ENCODE data around the gene CAMTA1. TPM values are rescaled to one million over a fixed set of nuclear protein-coding genes. Genes with fewer than 3 reads are reported as not detected.

The CAMTA1 gene
- total RNA-seq, 1 donor from 2014 or later, result 47.9 TPM

DNA sequence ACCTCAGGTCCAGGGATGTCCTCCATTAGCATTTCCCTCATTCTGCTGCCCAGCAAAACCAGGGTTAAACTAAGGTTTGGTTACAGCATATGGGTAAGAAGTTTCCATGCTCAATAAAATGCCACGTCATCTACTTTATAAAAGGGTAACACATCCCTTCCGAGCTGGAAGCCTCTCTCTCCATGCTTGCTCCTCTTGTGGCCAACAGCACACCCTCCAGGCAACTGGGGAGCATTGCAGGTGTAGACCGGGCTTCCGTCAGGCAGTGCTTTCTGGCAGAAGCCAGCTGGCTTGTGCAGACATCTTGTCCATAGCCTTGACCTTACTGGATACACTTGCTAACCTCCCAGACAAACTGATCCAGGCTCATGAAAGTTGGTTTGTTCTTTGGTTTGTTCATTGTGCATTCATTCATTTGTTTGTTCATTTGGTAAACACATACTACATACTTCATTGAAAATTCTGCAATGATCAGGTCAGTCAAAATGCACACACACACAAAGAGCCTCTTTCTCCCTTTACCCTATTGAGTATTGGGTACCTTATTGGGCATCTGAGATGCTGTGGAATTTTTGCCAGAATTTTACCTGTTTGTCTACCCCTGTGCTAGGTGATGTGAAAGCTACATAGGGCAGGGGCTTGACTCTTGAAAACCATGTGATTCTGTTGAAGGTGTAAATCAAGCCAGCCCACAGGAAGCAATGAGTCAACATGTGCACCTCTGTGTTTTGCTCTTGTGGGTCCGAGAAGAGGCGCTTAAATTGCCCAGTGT lies 422.8 kb downstream of the CAMTA1 start:
- intact Hi-C loops (cut with DNase I), result no loop called here

DNA sequence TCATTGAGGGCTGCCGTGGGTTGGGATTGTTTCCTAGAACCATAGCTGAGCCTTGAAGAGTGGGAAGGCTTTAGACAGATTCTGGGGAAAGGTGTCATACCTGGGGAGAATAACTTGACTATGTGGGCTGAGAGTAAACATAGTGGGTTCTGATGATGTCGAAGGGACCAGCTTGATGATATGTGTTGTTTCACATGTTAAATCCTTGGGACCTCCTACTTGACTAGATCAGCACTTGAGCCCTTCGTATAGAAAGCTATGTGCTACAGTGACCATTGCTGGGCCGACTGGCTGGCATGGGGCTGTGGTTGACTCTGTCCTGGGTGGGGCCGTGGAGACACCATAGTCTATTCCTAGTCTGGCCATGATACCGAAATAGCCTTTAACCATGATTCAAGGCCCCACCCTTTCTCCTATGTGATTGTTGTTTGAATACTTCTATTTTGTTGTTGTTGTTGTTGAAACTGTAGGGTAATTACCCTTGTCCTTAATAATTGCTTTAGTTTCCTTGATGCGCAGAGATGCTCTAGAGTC lies 423.5 kb downstream of the CAMTA1 start:
- Histone ChIP-seq H3K4me3 (no peak overlapping the region), H3K9me3 (no peaks in the 10 kb centered on the region), H3K36me3 (no peaks in the 10 kb centered on the region), H3K27ac (no peak overlapping the region), H3K4me1 (no peaks in the 10 kb centered on the region), H3K27me3 (ENCODE audit: low read depth) (peaks cover 15% of the 10 kb centered on the region)
- TF ChIP-seq, protein P1, sequence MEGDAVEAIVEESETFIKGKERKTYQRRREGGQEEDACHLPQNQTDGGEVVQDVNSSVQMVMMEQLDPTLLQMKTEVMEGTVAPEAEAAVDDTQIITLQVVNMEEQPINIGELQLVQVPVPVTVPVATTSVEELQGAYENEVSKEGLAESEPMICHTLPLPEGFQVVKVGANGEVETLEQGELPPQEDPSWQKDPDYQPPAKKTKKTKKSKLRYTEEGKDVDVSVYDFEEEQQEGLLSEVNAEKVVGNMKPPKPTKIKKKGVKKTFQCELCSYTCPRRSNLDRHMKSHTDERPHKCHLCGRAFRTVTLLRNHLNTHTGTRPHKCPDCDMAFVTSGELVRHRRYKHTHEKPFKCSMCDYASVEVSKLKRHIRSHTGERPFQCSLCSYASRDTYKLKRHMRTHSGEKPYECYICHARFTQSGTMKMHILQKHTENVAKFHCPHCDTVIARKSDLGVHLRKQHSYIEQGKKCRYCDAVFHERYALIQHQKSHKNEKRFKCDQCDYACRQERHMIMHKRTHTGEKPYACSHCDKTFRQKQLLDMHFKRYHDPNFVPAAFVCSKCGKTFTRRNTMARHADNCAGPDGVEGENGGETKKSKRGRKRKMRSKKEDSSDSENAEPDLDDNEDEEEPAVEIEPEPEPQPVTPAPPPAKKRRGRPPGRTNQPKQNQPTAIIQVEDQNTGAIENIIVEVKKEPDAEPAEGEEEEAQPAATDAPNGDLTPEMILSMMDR (IDR thresholded peaks at IDR 0.05), result no peak
- intact Hi-C loops (cut with DNase I), result no loop called here
- no peak for DNase-seq
- no peak for ATAC-seq

More for the DNA sequence above, 422.8 kb downstream of the CAMTA1 start:
- ATAC-seq (peak; percentile 60 to 76), DNase-seq (no peak)
- Histone ChIP-seq H3K9me3 (no peaks in the 10 kb centered on the region), H3K4me1 (no peaks in the 10 kb centered on the region), H3K27me3 (ENCODE audit: low read depth) (peaks cover 15% of the 10 kb centered on the region), H3K4me3 (no peak overlapping the region), H3K27ac (no peak overlapping the region), H3K36me3 (no peaks in the 10 kb centered on the region)
- TF ChIP-seq, protein P1 (IDR thresholded peaks at IDR 0.05), result peak; percentile 57

DNA sequence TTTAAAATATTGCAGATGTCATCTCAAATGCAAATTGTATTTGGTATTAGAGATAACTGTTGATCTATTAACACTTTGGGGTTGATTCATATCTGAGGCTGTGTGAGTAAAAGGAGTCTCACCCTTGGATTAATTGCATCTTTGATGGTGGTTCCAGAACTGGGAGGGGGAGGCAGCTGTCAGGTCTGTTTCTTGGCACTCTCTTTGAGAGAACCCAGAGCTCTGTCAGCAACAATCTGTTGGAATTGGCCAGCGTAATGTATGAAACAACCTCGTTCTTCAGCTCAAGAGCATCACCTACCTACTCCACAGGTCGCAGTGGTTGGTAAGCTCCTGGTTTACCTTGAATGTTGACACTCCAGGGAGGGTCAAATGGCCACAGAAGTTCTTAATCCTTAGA lies 424.1 kb downstream of the CAMTA1 start:
- Histone ChIP-seq H3K36me3 (no peaks in the 10 kb centered on the region), H3K27ac (no peak overlapping the region), H3K27me3 (ENCODE audit: low read depth) (peaks cover 15% of the 10 kb centered on the region), H3K4me1 (no peaks in the 10 kb centered on the region), H3K4me3 (no peak overlapping the region), H3K9me3 (no peaks in the 10 kb centered on the region)
- ATAC-seq, result no peak
- intact Hi-C loops (cut with DNase I), result no loop called here
- DNase-seq, result no peak
- TF ChIP-seq, protein P1 (IDR thresholded peaks at IDR 0.05), result no peak

DNA sequence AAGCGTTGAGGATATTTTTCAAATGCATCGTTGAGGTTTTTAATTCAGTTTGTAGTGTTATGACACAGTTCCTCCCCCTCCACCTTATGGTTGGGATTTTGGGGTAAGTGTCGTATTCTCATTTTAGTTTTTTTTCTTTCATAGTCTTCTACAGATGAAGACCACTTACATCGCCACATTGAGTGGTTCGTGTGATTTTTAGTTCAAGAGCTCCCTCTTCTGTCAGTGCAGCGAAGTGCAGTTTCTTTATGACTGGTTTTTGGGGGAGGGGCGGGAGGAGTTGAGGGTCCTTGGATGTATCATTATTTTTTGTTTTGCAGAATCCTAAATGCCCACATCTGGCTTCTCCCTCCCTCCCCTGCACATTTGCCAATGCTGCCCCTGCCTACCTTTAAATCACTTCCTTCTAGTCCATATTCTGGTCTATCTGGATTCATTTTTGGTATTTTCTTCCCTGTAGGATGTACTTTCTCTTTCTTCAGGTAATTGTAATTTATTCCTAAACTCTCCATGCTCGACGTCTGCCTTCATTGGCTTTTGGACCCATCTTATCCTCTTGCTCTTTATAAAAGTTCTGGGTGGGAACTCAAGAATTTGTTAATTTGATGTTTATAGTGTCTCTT lies 433.1 kb downstream of the CAMTA1 start:
- no peak overlapping the region for H3K4me3 ChIP-seq
- TF ChIP-seq, protein P1 (IDR thresholded peaks at IDR 0.05), result peak; percentile 56
- H3K4me1 ChIP-seq, result no peaks in the 10 kb centered on the region
- intact Hi-C loops (cut with DNase I), result no loop called here
- no peak overlapping the region for H3K27ac ChIP-seq
- DNase-seq, result no peak
- H3K27me3 ChIP-seq (ENCODE audit: low read depth), result peaks cover 9% of the 10 kb centered on the region
- H3K9me3 ChIP-seq, result no peaks in the 10 kb centered on the region
- no peak for ATAC-seq
- no peaks in the 10 kb centered on the region for H3K36me3 ChIP-seq

DNA sequence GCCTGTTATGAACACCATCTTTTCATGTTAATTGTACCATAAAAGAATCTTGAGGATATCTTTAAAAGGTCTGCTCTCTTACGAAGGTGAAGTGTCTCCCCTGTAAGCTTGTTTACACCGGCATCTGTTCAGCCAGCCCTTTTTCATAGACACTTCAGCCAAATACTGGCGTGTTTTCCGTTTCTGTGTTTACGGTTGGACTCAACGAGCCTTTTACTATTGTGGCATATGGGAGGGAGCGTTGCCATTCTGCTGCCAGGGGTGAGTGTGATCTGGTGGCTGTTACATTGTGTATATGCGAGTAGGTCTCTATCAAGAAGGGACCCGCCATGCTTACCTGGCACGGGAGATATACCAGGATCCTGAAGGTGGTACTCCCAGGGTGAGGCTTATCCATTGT lies 433.8 kb downstream of the CAMTA1 start:
- no peaks in the 10 kb centered on the region for H3K4me1 ChIP-seq
- DNase-seq (no peak), ATAC-seq (no peak)
- H3K36me3 ChIP-seq, result no peaks in the 10 kb centered on the region
- intact Hi-C loops (cut with DNase I), result no loop called here
- TF ChIP-seq, protein P1 (IDR thresholded peaks at IDR 0.05), result no peak
- H3K27me3 ChIP-seq (ENCODE audit: low read depth), result peaks cover 9% of the 10 kb centered on the region
- H3K27ac ChIP-seq, result no peak overlapping the region
- no peaks in the 10 kb centered on the region for H3K9me3 ChIP-seq
- no peak overlapping the region for H3K4me3 ChIP-seq

Data from lower lobe of right lung (tissue), 2 donors.